B cell (primary cell): ENCODE data around the gene CDC42BPA. TPM values are rescaled to one million over a fixed set of nuclear protein-coding genes. Genes with fewer than 3 reads are reported as not detected.

Experiments used
- ATAC-seq: fragments of 200-7000 bp; cut with Tn5 transposase; one replicate; pipeline ENCODE4 v1.10.0; 2021; ENCODE audit warnings: low read depth, mild to moderate bottlenecking, moderate number of reproducible peaks, moderate library complexity
- CTCF ChIA-PET: fragments of 350-600 bp; sonication (Branson Sonifier 250); formaldehyde crosslinking; loops from one replicate; lab custom pipeline; 2021; ENCODE audit warnings: antibody characterized with exemption, inconsistent platforms; lab: Charles Lee
- POLR2A ChIA-PET: fragments of 350-600 bp; sonication (Branson Sonifier 250); formaldehyde crosslinking; loops from one replicate; lab custom pipeline; 2021; ENCODE audit warnings: antibody characterized with exemption; lab: Charles Lee
- DNase-seq: peaks from one replicate; pipeline ENCODE4 v3.0.0; 2013
- H2AFZ ChIP-seq: 2 replicates; pipeline ENCODE4 v1.6.1; 2012; ENCODE audit warnings: mild to moderate bottlenecking, low read depth, low read length; ENCODE audit not compliant: insufficient read depth, poor library complexity, severe bottlenecking
- H3K27ac ChIP-seq, 2 donors: 1 replicate in 1 of 2; 2 replicates in 1 of 2; pipeline ENCODE4 v1.5.1; 2012 to 2013; ENCODE audit warnings: low read length in 2 of 2, mild to moderate bottlenecking in 2 of 2, moderate library complexity in 1 of 2
- H3K27me3 ChIP-seq, 4 experiments: fragments of 200-600 bp in 1 of 4; sonication (generic) in 1 of 4; replicated peaks in 1 of 4; 1 replicate in 2 of 4; 2 replicates in 2 of 4; pipeline versions ENCODE4 v1.6.1 to v1.7.0; 2013 to 2016; ENCODE audit warnings: low read length in 3 of 4, mild to moderate bottlenecking in 2 of 4, mixed read lengths in 1 of 4, moderate library complexity in 1 of 4; ENCODE audit not compliant: insufficient read depth in 4 of 4, control insufficient read depth in 3 of 4; ENCODE audit errors: control extremely low read depth in 1 of 4
- H3K36me3 ChIP-seq, 2 experiments: replicated peaks in 1 of 2; 1 replicate in 1 of 2; 2 replicates in 1 of 2; pipeline versions ENCODE4 v1.6.1 to v1.7.1; 2013; ENCODE audit warnings: low read length in 1 of 2; ENCODE audit not compliant: insufficient read depth in 2 of 2, control insufficient read depth in 1 of 2; ENCODE audit errors: control extremely low read depth in 1 of 2, extremely low read depth in 1 of 2
- H3K4me1 ChIP-seq, 2 donors: fragments of 200-600 bp in 1 of 2; sonication (generic) in 1 of 2; 1 replicate in 1 of 2; 2 replicates in 1 of 2; pipeline versions ENCODE4 v1.5.1 to v1.6.1; 2013 to 2017; ENCODE audit warnings: low read length in 2 of 2; ENCODE audit not compliant: control insufficient read depth in 2 of 2, insufficient read depth in 2 of 2
- H3K4me2 ChIP-seq: replicated peaks from 2 replicates; pipeline ENCODE3; 2012; ENCODE audit warnings: mild to moderate bottlenecking, low read depth, low read length; ENCODE audit not compliant: poor library complexity, severe bottlenecking
- H3K4me3 ChIP-seq, 5 experiments: fragments of 200-600 bp in 1 of 5; sonication (generic) in 1 of 5; 1 replicate in 3 of 5; 2 replicates in 2 of 5; pipeline versions ENCODE4 v1.5.1 to v1.7.0; 2011 to 2016; ENCODE audit warnings: low read length in 4 of 5, mild to moderate bottlenecking in 4 of 5, low read depth in 2 of 5, control low read depth in 1 of 5, moderate library complexity in 1 of 5; ENCODE audit not compliant: insufficient read depth in 1 of 5; ENCODE audit errors: control extremely low read depth in 1 of 5, extremely low read depth in 1 of 5
- H3K79me2 ChIP-seq: fragments of 200-600 bp; sonication (generic); one replicate; pipeline ENCODE4 v1.6.0; 2016; ENCODE audit warnings: low read length; ENCODE audit not compliant: control insufficient read depth, insufficient read depth
- H3K9ac ChIP-seq: fragments of 200-600 bp; sonication (generic); 2 replicates; pipeline ENCODE4 v1.6.1; 2017; ENCODE audit warnings: mild to moderate bottlenecking, low read length, moderate library complexity
- H3K9me3 ChIP-seq, 3 donors: one replicate each; pipeline versions ENCODE4 v1.6.1 to v1.7.1; 2013; ENCODE audit warnings: low read length in 2 of 3; ENCODE audit not compliant: control insufficient read depth in 2 of 3, insufficient read depth in 1 of 3; ENCODE audit errors: control extremely low read depth in 1 of 3
- H4K20me1 ChIP-seq: 2 replicates; pipeline ENCODE4 v1.6.0; 2012; ENCODE audit warnings: mild to moderate bottlenecking, low read length; ENCODE audit not compliant: insufficient read depth, control insufficient read depth, poor library complexity, severe bottlenecking
- H3K27ac Mint-ChIP-seq: one replicate; pipeline ENCODE4 v1.8.0; 2021; ENCODE audit warnings: mixed read lengths
- H3K27me3 Mint-ChIP-seq: one replicate; pipeline ENCODE4 v1.8.0; 2021; ENCODE audit warnings: mixed read lengths
- H3K4me1 Mint-ChIP-seq: one replicate; pipeline ENCODE4 v1.8.0; 2021; ENCODE audit warnings: mixed read lengths
- H3K4me3 Mint-ChIP-seq: one replicate; pipeline ENCODE4 v1.8.0; 2021; ENCODE audit warnings: mixed read lengths
- H3K9me3 Mint-ChIP-seq: one replicate; pipeline ENCODE4 v1.8.0; 2022; ENCODE audit warnings: mixed read lengths; ENCODE audit not compliant: insufficient read depth
- EZH2 ChIP-seq: IDR thresholded peaks from 2 replicates; pipeline ENCODE4 v1.6.1; 2012; ENCODE audit warnings: borderline replicate concordance, low read depth, mild to moderate bottlenecking, moderate library complexity, low read length; ENCODE audit not compliant: insufficient read depth, poor library complexity, severe bottlenecking
- WGBS: methylation state at CpG from one replicate; pipeline ENCODE4 v1.1.5; 2013; ENCODE audit warnings: missing lambda C conversion rate; ENCODE audit not compliant: insufficient coverage; 5-methylcytosine and 5-hydroxymethylcytosine counted together
- intact Hi-C: fragments of 100-400 bp; cut with micrococcal nuclease; formaldehyde crosslinking; loops from one replicate; pipeline ENCODE4 v1.10.0; 2022
- polyA plus RNA-seq: library from polyadenylated mRNA; depleted of rRNA; stranded (reverse); fragments of >200 nt; gene quantifications from 2 replicates; pipeline ENCODE4 v1.2.3, GENCODE V29; 2012
- total RNA-seq, 2 donors: library from RNA; stranded (reverse); fragments of 120-200 nt in 1 of 2; gene quantifications; 1 replicate in 1 of 2; 2 replicates in 1 of 2; pipeline versions ENCODE4 v1.2.3 to v1.2.4, GENCODE V29; 2013 to 2022
- TF ChIP-seq, protein P1 (sequence below): fragments of 200-600 bp; IDR thresholded peaks from one replicate; pipeline ENCODE4 v1.8.0; 2022; ENCODE audit warnings: antibody characterized with exemption, mild to moderate bottlenecking

Gene CDC42BPA
- total and polyA plus RNA-seq, 2 donors (not counting 1 experiment from before 2014, with no cell fraction given) = 0.04 to 0.69 TPM

DNA sequence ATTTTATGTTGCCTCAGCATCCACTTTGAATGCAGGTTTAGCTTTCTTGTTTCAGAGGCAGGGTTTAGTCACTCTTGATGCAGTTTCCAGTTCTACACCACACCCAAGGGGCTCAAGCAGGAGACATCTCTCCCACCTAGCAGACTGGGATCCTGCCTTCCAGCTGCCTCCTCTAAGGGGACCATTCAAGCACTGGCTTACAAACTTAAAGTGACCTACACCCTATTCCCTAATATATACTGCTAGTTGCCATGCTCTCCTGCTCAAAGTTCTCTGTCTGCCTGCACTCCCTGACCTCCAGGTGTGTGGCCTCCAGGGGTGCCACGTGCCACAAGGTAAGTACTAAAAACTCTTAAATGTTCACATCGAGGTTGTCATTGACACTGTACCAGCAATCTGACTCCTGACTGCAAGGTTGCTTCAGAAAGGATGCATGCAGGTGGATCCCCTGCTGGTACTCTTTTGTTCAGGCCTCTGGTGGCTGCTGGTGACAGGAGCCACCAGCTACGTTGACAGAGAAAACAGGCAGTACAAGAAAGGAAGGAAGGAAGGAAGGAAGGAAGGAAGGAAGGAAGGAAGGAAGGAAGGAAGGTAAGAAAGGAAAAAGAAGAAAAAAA lies 192.3 kb downstream of the CDC42BPA start:
- no peaks in the 10 kb centered on the region for H3K27me3 ChIP-seq
- H3K27ac Mint-ChIP-seq = no peak overlapping the region
- H3K4me3 Mint-ChIP-seq = no peak overlapping the region
- no peak overlapping the region for H3K4me2 ChIP-seq
- WGBS = 97% methylated on average over 2 of the region's 3 CpGs
- no peak overlapping the region for H2AFZ ChIP-seq
- H3K4me3 ChIP-seq = no peak overlapping the region
- DNase-seq = no peak
- TF ChIP-seq, protein P1, sequence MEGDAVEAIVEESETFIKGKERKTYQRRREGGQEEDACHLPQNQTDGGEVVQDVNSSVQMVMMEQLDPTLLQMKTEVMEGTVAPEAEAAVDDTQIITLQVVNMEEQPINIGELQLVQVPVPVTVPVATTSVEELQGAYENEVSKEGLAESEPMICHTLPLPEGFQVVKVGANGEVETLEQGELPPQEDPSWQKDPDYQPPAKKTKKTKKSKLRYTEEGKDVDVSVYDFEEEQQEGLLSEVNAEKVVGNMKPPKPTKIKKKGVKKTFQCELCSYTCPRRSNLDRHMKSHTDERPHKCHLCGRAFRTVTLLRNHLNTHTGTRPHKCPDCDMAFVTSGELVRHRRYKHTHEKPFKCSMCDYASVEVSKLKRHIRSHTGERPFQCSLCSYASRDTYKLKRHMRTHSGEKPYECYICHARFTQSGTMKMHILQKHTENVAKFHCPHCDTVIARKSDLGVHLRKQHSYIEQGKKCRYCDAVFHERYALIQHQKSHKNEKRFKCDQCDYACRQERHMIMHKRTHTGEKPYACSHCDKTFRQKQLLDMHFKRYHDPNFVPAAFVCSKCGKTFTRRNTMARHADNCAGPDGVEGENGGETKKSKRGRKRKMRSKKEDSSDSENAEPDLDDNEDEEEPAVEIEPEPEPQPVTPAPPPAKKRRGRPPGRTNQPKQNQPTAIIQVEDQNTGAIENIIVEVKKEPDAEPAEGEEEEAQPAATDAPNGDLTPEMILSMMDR = no peak
- no peak for TF ChIP-seq EZH2
- H3K9me3 ChIP-seq = no peaks in the 10 kb centered on the region
- no peaks in the 10 kb centered on the region for H3K4me1 ChIP-seq
- no peaks in the 10 kb centered on the region for H3K79me2 ChIP-seq
- peaks cover 2% of the 10 kb centered on the region for H3K27me3 Mint-ChIP-seq
- intact Hi-C loops = no loop called here
- POLR2A ChIA-PET = no interaction called here
- H3K27ac ChIP-seq = no peak overlapping the region
- no peaks in the 10 kb centered on the region for H3K36me3 ChIP-seq
- H3K9ac ChIP-seq = no peak overlapping the region
- ATAC-seq = no peak
- no peaks in the 10 kb centered on the region for H3K9me3 Mint-ChIP-seq
- no peaks in the 10 kb centered on the region for H3K4me1 Mint-ChIP-seq
- CTCF ChIA-PET = no interaction called here
- H4K20me1 ChIP-seq = no peaks in the 10 kb centered on the region

DNA sequence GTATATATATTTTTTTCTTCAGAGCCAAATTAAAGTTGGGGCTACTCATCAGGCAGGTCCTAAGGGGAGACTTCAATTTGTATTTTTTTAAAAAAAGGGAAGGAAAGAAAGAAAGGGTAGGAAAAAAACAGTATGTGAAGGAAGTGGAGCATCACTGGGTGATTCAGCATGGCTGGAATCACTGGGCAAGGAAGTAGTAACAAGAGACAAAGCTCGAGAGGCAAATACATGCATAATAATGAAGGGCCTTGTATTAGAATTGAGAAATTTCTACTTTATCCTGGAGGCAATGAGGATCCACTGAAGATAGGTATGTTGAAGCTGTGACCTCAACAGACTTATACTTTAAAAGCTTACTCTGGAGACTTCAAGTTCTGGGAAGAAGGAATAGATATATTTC lies 193.8 kb downstream of the CDC42BPA start:
- ChIA-PET POLR2A (no interaction called here), CTCF (no interaction called here)
- no peak for TF ChIP-seq EZH2
- TF ChIP-seq, protein P1 = no peak
- Histone ChIP-seq H3K4me2 (no peak overlapping the region), H4K20me1 (no peaks in the 10 kb centered on the region), H3K36me3 (no peaks in the 10 kb centered on the region), H3K4me1 (no peaks in the 10 kb centered on the region), H3K9me3 (no peaks in the 10 kb centered on the region), H3K27ac (no peak overlapping the region), H3K9ac (no peak overlapping the region), H3K4me3 (no peak overlapping the region), H3K27me3 (no peaks in the 10 kb centered on the region), H3K79me2 (no peaks in the 10 kb centered on the region), H2AFZ (no peak overlapping the region)
- ATAC-seq (no peak), DNase-seq (no peak)
- Mint-ChIP-seq H3K4me1 (no peaks in the 10 kb centered on the region), H3K27me3 (peaks cover 7% of the 10 kb centered on the region), H3K4me3 (no peak overlapping the region), H3K27ac (no peak overlapping the region), H3K9me3 (no peaks in the 10 kb centered on the region)
- intact Hi-C loops = no loop called here
- WGBS = 100% methylated on average over 1 of the region's 1 CpG
